H9 (cell line): Measurements from ENCODE around the gene CDH4. TPM values are rescaled to one million over a fixed set of nuclear protein-coding genes. Genes with fewer than 3 reads are reported as not detected.

ENCODE experiments used
- DNase-seq: peaks from one replicate; pipeline ENCODE4 v3.0.0-alpha.2; 2017
- H2AFZ ChIP-seq: one replicate; pipeline ENCODE4 v1.6.1; 2013; ENCODE audit warnings: mild to moderate bottlenecking, low read length, control low read depth, moderate library complexity
- H2AK5ac ChIP-seq: 2 replicates; pipeline ENCODE4 v1.6.1; 2013; ENCODE audit warnings: low read length, control low read depth, mixed read lengths; ENCODE audit not compliant: insufficient read length
- H2BK120ac ChIP-seq: one replicate; pipeline ENCODE4 v1.6.1; 2013; ENCODE audit warnings: low read depth, mild to moderate bottlenecking, low read length, control low read depth, inconsistent platforms; ENCODE audit not compliant: poor library complexity, severe bottlenecking
- H2BK12ac ChIP-seq: 2 replicates; pipeline ENCODE4 v1.6.1; 2013; ENCODE audit warnings: low read length, control low read depth, mixed read lengths, low read depth; ENCODE audit not compliant: insufficient read length
- H2BK15ac ChIP-seq: 2 replicates; pipeline ENCODE4 v1.6.1; 2013; ENCODE audit warnings: low read depth, low read length, control low read depth
- H2BK20ac ChIP-seq: one replicate; pipeline ENCODE4 v1.6.1; 2013; ENCODE audit warnings: low read depth, mild to moderate bottlenecking, low read length, control low read depth, inconsistent platforms; ENCODE audit not compliant: poor library complexity, severe bottlenecking
- H2BK5ac ChIP-seq: 2 replicates; pipeline ENCODE4 v1.6.1; 2013; ENCODE audit warnings: low read length, control low read depth, mixed read lengths; ENCODE audit not compliant: insufficient read length
- H3K14ac ChIP-seq: 2 replicates; pipeline ENCODE4 v1.6.1; 2013; ENCODE audit warnings: low read length, control low read depth; ENCODE audit not compliant: insufficient read depth
- H3K18ac ChIP-seq: 2 replicates; pipeline ENCODE4 v1.6.1; 2013; ENCODE audit warnings: low read depth, mild to moderate bottlenecking, mixed read lengths, low read length, control low read depth; ENCODE audit not compliant: insufficient read length
- H3K23ac ChIP-seq: 2 replicates; pipeline ENCODE4 v1.6.1; 2013; ENCODE audit warnings: low read length, control low read depth, mixed read lengths, low read depth; ENCODE audit not compliant: insufficient read length
- H3K23me2 ChIP-seq: 2 replicates; pipeline ENCODE4 v1.6.1; 2013; ENCODE audit warnings: low read depth, mild to moderate bottlenecking, mixed read lengths, low read length, control low read depth; ENCODE audit not compliant: insufficient read length, poor library complexity, severe bottlenecking
- H3K27ac ChIP-seq: 2 replicates; pipeline ENCODE4 v1.5.1; 2013; ENCODE audit warnings: low read length, control low read depth, mixed read lengths, low read depth; ENCODE audit not compliant: insufficient read length
- H3K27me3 ChIP-seq: 2 replicates; pipeline ENCODE4 v1.6.1; 2013; ENCODE audit warnings: low read length, control low read depth, inconsistent platforms; ENCODE audit not compliant: insufficient read depth
- H3K4ac ChIP-seq: 2 replicates; pipeline ENCODE4 v1.6.1; 2013; ENCODE audit warnings: low read depth, mild to moderate bottlenecking, control low read depth, inconsistent platforms, low read length, moderate library complexity
- H3K4me1 ChIP-seq: 2 replicates; pipeline ENCODE4 v1.6.1; 2013; ENCODE audit warnings: low read length, control low read depth, inconsistent platforms; ENCODE audit not compliant: insufficient read depth
- H3K4me2 ChIP-seq: 2 replicates; pipeline ENCODE4 v1.6.1; 2013; ENCODE audit warnings: low read length, control low read depth, mixed read lengths; ENCODE audit not compliant: insufficient read length, insufficient read depth
- H3K56ac ChIP-seq: 2 replicates; pipeline ENCODE4 v1.6.1; 2013; ENCODE audit warnings: low read depth, mild to moderate bottlenecking, mixed read lengths, low read length, control low read depth; ENCODE audit not compliant: insufficient read length
- H3K79me1 ChIP-seq: 2 replicates; pipeline ENCODE4 v1.6.1; 2013; ENCODE audit warnings: low read depth, mild to moderate bottlenecking, moderate library complexity, low read length, control low read depth, inconsistent platforms; ENCODE audit not compliant: insufficient read depth, poor library complexity, severe bottlenecking
- H3K79me2 ChIP-seq: 2 replicates; pipeline ENCODE4 v1.6.1; 2013; ENCODE audit warnings: low read length, control low read depth, inconsistent platforms; ENCODE audit not compliant: insufficient read depth
- H3K9ac ChIP-seq: 2 replicates; pipeline ENCODE4 v1.6.1; 2013; ENCODE audit warnings: low read length, control low read depth, mixed read lengths; ENCODE audit not compliant: insufficient read length; ENCODE audit errors: extremely low read depth
- H3K9me3 ChIP-seq: one replicate; pipeline ENCODE4 v1.6.1; 2013; ENCODE audit warnings: low read depth, low read length, inconsistent platforms; ENCODE audit not compliant: control insufficient read depth
- H3T11ph ChIP-seq: one replicate; pipeline ENCODE4 v1.6.1; 2013; ENCODE audit warnings: mild to moderate bottlenecking, low read length, control low read depth, inconsistent platforms
- H4K20me1 ChIP-seq: one replicate; pipeline ENCODE4 v1.6.1; 2013; ENCODE audit not compliant: control insufficient read depth, insufficient read length, insufficient read depth
- H4K5ac ChIP-seq: 2 replicates; pipeline ENCODE4 v1.6.1; 2013; ENCODE audit warnings: low read depth, mild to moderate bottlenecking, mixed read lengths, low read length, control low read depth; ENCODE audit not compliant: insufficient read length
- H4K8ac ChIP-seq: replicated peaks from 2 replicates; pipeline ENCODE4 v1.6.1; 2013; ENCODE audit warnings: low read length, control low read depth, mixed read lengths, low read depth; ENCODE audit not compliant: insufficient read length
- H4K91ac ChIP-seq: 2 replicates; pipeline ENCODE4 v1.6.1; 2013; ENCODE audit warnings: low read depth, mild to moderate bottlenecking, moderate library complexity, mixed read lengths, low read length, control low read depth; ENCODE audit not compliant: insufficient read length
- H3K27ac Mint-ChIP-seq, 3 experiments: 2 replicates in 2 of 3; 3 replicates in 1 of 3; pipeline ENCODE4 v1.8.0; 2020 to 2021; ENCODE audit warnings: mixed read lengths in 3 of 3, mild to moderate bottlenecking in 1 of 3, moderate library complexity in 1 of 3
- H3K27me3 Mint-ChIP-seq: 2 replicates; pipeline ENCODE4 v1.8.0; 2021; ENCODE audit warnings: low read depth, mild to moderate bottlenecking, moderate library complexity, mixed read lengths
- H3K36me3 Mint-ChIP-seq, 3 experiments: 2 replicates in 2 of 3; 3 replicates in 1 of 3; pipeline ENCODE4 v1.8.0; 2020 to 2021; ENCODE audit warnings: low read depth in 3 of 3, mixed read lengths in 3 of 3; ENCODE audit not compliant: insufficient read depth in 1 of 3
- H3K4me1 Mint-ChIP-seq, 2 experiments: 2 replicates each; pipeline ENCODE4 v1.8.0; 2020; ENCODE audit warnings: mixed read lengths in 2 of 2
- H3K4me3 Mint-ChIP-seq, 2 experiments: 2 replicates in 1 of 2; 3 replicates in 1 of 2; pipeline ENCODE4 v1.8.0; 2020 to 2021; ENCODE audit warnings: mild to moderate bottlenecking in 2 of 2, mixed read lengths in 2 of 2, moderate library complexity in 1 of 2
- H3K9me3 Mint-ChIP-seq, 2 experiments: 2 replicates in 1 of 2; 3 replicates in 1 of 2; pipeline ENCODE4 v1.8.0; 2020; ENCODE audit warnings: mild to moderate bottlenecking in 2 of 2, mixed read lengths in 2 of 2, moderate library complexity in 1 of 2
- WGBS: extraction: QIAGEN DNeasy Blood & Tissue Kit; methylation state at CpG from one replicate; pipeline ENCODE4 v1.1.7; 2013; ENCODE audit warnings: missing lambda C conversion rate, low lambda C conversion rate, mixed read lengths; ENCODE audit not compliant: insufficient read length; ENCODE audit errors: extremely low coverage; 5-methylcytosine and 5-hydroxymethylcytosine counted together
- total RNA-seq: library from RNA; stranded (reverse); gene quantifications from 2 replicates; pipeline ENCODE4 v1.2.1, GENCODE V29; 2021
- TF ChIP-seq, protein P1 (sequence below): fragments of 200-600 bp; sonication (generic); conservative IDR thresholded peaks from 3 replicates; pipeline ENCODE4 v1.8.0; 2021; ENCODE audit warnings: antibody characterized with exemption, mild to moderate bottlenecking

CDH4 gene
- total RNA-seq, 1 experiment from 2014 or later, result 3.0 TPM

- Histone ChIP-seq H4K5ac (no peak overlapping the region), H2BK5ac (no peak overlapping the region), H4K20me1 (peaks cover 2% of the 10 kb centered on the region), H3K79me1 (no peaks in the 10 kb centered on the region), H3K9ac (no peak overlapping the region), H3K4me1 (no peaks in the 10 kb centered on the region), H3K18ac (no peak overlapping the region), H3K23ac (no peak overlapping the region), H3K56ac (no peak overlapping the region), H3T11ph (no peak overlapping the region), H2BK12ac (no peak overlapping the region), H3K27ac (no peak overlapping the region), H3K14ac (no peak overlapping the region; the same call in 1 of the 2 replicates), H2AK5ac (no peak overlapping the region), H3K79me2 (no peaks in the 10 kb centered on the region), H3K27me3 (no peaks in the 10 kb centered on the region; the same call in 1 of the 2 replicates), H4K91ac (no peak overlapping the region), H3K4ac (no peak overlapping the region), H2BK120ac (no peak overlapping the region), H4K8ac (no peak overlapping the region), H3K23me2 (no peaks in the 10 kb centered on the region), H2BK20ac (no peak overlapping the region), H2AFZ (no peak overlapping the region), H3K4me2 (no peak overlapping the region), H2BK15ac (no peak overlapping the region), H3K9me3 (no peaks in the 10 kb centered on the region)
- peaks cover 18 to 24% of the 10 kb centered on the region in 2 experiments for H3K4me1 Mint-ChIP-seq
- no peak for DNase-seq
- peaks cover 15 to 16% of the 10 kb centered on the region in 2 experiments for H3K9me3 Mint-ChIP-seq
- H3K36me3 Mint-ChIP-seq, result peaks cover 5 to 12% (median 6%) of the 10 kb centered on the region in 3 experiments
- H3K27ac Mint-ChIP-seq, result no peak overlapping the region
- WGBS, result no CpG with 5 or more reads among the region's 13 CpGs
- H3K4me3 Mint-ChIP-seq, result no peak overlapping the region
- TF ChIP-seq, protein P1, sequence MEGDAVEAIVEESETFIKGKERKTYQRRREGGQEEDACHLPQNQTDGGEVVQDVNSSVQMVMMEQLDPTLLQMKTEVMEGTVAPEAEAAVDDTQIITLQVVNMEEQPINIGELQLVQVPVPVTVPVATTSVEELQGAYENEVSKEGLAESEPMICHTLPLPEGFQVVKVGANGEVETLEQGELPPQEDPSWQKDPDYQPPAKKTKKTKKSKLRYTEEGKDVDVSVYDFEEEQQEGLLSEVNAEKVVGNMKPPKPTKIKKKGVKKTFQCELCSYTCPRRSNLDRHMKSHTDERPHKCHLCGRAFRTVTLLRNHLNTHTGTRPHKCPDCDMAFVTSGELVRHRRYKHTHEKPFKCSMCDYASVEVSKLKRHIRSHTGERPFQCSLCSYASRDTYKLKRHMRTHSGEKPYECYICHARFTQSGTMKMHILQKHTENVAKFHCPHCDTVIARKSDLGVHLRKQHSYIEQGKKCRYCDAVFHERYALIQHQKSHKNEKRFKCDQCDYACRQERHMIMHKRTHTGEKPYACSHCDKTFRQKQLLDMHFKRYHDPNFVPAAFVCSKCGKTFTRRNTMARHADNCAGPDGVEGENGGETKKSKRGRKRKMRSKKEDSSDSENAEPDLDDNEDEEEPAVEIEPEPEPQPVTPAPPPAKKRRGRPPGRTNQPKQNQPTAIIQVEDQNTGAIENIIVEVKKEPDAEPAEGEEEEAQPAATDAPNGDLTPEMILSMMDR, result no peak
- H3K27me3 Mint-ChIP-seq, result peaks cover 42% of the 10 kb centered on the region
These were observed 304.6 kb downstream of the CDH4 start for GRCh38 chr20:61556673-61557072.
